Skeletal muscle tissue (tissue), 4 donors: ENCODE results near the gene SEC14L5. TPM values are rescaled to one million over a fixed set of nuclear protein-coding genes. Genes with fewer than 3 reads are reported as not detected.

Experiments used
- H3K27ac ChIP-seq: one replicate; pipeline ENCODE4 v1.7.0; 2013; ENCODE audit warnings: mild to moderate bottlenecking, low read depth, low read length, inconsistent platforms
- H3K27me3 ChIP-seq, 3 donors: one replicate each; pipeline ENCODE4 v1.7.0; 2013; ENCODE audit warnings: low read length in 3 of 3; ENCODE audit not compliant: control insufficient read depth in 3 of 3, insufficient read depth in 3 of 3
- H3K36me3 ChIP-seq, 3 donors: one replicate each; pipeline ENCODE4 v1.7.0; 2013; ENCODE audit warnings: low read length in 3 of 3; ENCODE audit not compliant: control insufficient read depth in 3 of 3, insufficient read depth in 3 of 3
- H3K4me1 ChIP-seq, 3 donors: one replicate each; pipeline ENCODE4 v1.7.0; 2013; ENCODE audit warnings: low read length in 3 of 3, mild to moderate bottlenecking in 3 of 3; ENCODE audit not compliant: control insufficient read depth in 3 of 3, insufficient read depth in 3 of 3
- H3K4me3 ChIP-seq, 3 donors: one replicate each; pipeline ENCODE4 v1.7.0; 2013; ENCODE audit warnings: low read length in 3 of 3
- H3K9ac ChIP-seq, 3 donors: one replicate each; pipeline ENCODE4 v1.7.0; 2013; ENCODE audit warnings: low read length in 3 of 3, mild to moderate bottlenecking in 3 of 3, moderate library complexity in 2 of 3, low read depth in 1 of 3
- H3K9me3 ChIP-seq, 3 donors: one replicate each; pipeline ENCODE4 v1.7.0; 2013; ENCODE audit warnings: low read length in 3 of 3; ENCODE audit not compliant: control insufficient read depth in 3 of 3
- total RNA-seq: library from RNA; depleted of rRNA; stranded (reverse); fragments of >200 nt; gene quantifications from one replicate; pipeline ENCODE4 v1.2.3, GENCODE V29; 2014
- donor health status: Osteomylitis.

Gene SEC14L5
- total RNA-seq, 1 donor from 2014 or later, result 1.0 TPM

DNA sequence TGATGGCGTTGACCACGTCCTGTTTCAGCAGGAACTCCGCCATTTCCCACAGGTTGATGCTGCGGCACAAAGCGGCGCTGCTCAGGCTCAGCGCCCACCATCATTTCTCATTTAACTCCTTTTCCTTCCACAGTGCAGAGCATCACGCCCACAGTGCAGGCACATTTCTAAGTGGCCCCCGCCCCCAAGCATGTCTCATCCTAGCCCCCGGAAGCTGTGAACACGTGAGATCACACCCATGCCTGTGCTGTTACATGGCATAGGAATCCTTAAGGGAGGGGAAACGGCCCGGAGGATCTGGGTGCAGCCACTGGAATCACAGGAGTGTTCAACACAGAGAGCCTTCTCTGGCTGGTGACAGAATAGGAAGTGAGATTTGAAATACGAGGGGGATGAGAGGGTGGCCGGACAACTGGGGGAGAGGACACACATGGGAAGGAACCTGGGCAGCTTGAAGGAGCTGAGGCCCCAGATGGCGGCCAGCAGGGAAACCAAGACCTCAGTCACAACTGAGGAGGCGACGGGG is 70.9 kb downstream of the SEC14L5 start:
- Histone ChIP-seq H3K4me3 (no peak overlapping the region), H3K27me3 (no peaks in the 10 kb centered on the region), H3K36me3 (peaks cover 12 to 18% (median 12%) of the 10 kb centered on the region in 3 donors), H3K27ac (no peak overlapping the region), H3K9ac (no peak overlapping the region), H3K9me3 (no peaks in the 10 kb centered on the region), H3K4me1 (peaks cover 8 to 25% (median 19%) of the 10 kb centered on the region in 3 donors)

DNA sequence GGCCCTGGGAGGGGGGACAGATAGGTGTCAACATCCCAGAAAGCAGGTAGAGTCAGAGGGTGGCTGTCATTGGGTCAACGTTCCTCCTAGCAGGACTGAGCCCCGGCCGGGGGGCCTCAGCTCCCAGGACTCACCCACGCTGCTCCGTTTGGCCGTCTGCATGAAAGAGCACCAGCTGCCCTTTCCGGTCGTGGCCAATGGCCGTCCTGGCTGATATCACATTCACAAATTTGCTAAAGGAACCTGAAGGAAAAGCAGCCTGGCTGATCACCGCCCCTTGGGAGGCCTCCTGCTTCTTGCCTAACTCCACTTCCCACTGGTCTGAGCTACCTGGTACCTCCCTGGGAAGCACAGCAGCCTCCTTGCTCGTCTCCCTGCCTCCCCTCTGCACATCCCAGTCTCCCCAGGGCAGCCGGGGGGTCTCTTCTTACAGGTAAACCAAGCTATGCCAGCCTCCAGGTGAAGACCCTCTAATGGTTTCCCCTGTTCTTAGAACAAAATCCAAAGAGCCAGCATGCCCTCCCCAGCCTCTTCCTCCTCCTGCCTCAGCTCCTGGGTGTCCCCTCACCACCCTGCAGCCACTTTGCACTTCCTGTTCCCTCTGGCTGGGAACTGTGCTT is 72.2 kb downstream of the SEC14L5 start:
- Histone ChIP-seq H3K27ac (no peak overlapping the region), H3K27me3 (no peaks in the 10 kb centered on the region), H3K36me3 (peaks cover 12 to 18% (median 12%) of the 10 kb centered on the region in 3 donors), H3K9ac (no peak overlapping the region), H3K4me1 (peaks cover 13 to 22% (median 13%) of the 10 kb centered on the region in 3 donors), H3K4me3 (no peak overlapping the region), H3K9me3 (no peaks in the 10 kb centered on the region)

DNA sequence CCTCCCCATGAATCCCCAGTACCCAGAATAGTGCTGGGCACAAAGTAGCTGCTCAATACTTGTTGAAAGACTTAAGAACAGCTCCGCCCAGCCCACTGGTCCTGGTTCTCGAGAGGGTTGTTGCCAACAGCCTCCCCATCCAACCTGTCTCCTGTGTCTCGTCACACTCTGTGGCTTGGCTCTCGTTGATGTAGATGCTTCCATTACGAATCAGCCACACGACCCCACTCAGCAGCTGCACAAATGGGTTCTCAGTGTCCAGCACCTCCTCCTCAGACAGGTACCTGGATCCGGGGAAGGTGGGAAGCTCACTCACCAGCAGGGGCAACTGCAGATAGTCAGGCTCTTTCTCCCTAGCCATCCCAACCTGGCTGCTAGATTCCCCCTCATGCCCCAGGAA is 73.5 kb downstream of the SEC14L5 start:
- Histone ChIP-seq H3K27me3 (no peaks in the 10 kb centered on the region), H3K9me3 (no peaks in the 10 kb centered on the region), H3K9ac (no peak overlapping the region), H3K4me3 (no peak overlapping the region), H3K4me1 (peaks cover 13 to 22% (median 13%) of the 10 kb centered on the region in 3 donors), H3K27ac (no peak overlapping the region), H3K36me3 (peaks cover 12 to 18% (median 12%) of the 10 kb centered on the region in 3 donors)

DNA sequence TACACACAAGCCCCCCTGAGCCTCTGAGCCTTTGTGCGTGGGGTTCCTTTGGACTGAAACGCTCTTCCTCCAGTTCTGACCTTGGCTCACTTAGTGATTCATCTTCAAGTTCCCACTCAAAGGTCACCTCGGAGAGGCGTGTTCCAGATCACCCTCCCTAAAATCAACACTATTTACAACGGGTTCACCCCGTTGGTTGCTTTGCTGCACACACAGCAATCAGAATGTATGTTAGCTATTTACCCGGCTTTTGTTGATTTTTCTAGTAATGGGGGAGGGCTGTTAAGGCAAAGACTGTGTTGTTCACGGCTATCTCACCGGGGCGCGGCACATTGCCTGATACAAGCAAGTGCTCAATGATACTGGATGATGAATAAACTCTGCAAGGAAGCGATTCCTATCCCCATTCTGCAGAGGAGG is 74.6 kb downstream of the SEC14L5 start:
- H3K4me3 ChIP-seq, result peak overlapping the region; percentile 72 to 93 (median 90)
- H3K9me3 ChIP-seq, result no peaks in the 10 kb centered on the region
- peaks cover 13 to 22% (median 13%) of the 10 kb centered on the region in 3 donors for H3K4me1 ChIP-seq
- no peaks in the 10 kb centered on the region for H3K27me3 ChIP-seq
- H3K36me3 ChIP-seq, result peaks cover 10 to 15% (median 12%) of the 10 kb centered on the region in 3 donors
- H3K27ac ChIP-seq, result no peak overlapping the region
- peak overlapping the region; percentile 37 to 85 (median 72) for H3K9ac ChIP-seq

DNA sequence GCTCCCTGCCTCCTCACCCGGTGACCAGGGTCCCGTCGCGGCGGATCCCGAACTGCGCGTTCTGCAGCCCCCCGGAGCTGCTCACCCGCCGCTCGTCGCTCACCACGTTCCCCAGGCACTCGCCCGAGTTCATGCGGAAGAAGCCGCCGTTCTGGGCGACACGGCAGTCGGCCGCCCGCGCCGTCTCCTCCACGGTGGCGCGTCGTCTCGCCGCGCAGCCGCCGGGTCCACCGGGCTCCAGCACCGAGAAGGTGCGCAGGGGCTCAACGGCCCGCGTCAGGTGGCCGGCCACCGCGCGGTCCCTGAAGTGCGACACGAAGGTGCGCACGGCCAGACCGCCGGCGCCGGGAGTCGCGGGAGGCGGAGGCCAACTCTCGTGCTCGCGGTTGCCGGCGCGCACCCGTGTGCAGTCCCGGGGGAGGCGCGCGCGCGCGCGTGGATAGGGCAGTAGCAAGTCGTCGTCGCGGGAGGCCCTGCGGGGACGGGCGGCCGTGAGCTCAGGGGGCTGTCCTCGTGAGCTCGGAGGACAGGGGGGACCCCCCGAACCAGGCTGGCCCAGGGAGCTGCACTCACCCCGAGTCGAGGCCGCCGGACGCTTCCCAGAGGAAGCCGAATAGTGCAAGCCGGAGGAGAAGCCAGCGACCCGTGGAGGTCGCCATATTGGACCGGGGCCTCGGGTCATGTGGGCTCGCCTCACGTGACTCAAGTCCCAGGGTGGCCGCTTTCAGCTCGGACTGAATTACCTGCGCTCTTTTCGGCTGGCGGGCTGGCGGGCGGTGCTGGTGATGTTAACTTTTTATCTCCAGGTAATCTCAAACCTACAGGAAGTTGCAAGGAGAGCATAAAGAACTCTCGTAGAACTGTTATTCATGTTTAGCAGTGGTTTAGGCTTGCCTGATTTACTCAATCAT is 75.4 kb downstream of the SEC14L5 start, which contains the start of gene NAGPA:
TSS of gene NAGPA (minus strand) at position 680 of the 911 bp plus-strand sequence. CDS start at position 659, 21 bp downstream.
- Histone ChIP-seq H3K27me3 (no peaks in the 10 kb centered on the region), H3K4me1 (peaks cover 13 to 22% (median 13%) of the 10 kb centered on the region in 3 donors), H3K9ac (peak within 1 kb of the TSS; percentile 37 to 85 (median 72)), H3K9me3 (no peaks in the 10 kb centered on the region), H3K36me3 (peaks cover 7 to 12% (median 11%) of the 10 kb centered on the region in 3 donors), H3K4me3 (peak within 1 kb of the TSS; percentile 72 to 93 (median 90)), H3K27ac (peak within 1 kb of the TSS; percentile 62)

DNA sequence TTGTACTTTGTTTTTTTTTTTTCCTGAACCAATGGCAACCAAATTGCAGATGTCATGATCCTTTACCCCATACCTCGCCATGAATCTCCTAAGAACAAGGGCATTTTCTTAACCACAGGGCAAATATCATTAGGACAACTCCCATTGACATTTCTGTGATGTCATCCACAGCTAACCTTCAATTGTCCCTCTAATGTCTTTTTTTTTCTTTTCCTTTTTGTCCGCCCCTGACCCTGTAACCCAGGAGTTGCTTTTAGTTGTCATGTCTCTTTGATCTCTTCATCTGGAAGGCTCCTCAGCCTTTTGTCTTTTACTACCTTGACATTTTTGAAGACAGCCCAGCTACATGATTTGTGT is 76.0 kb downstream of the SEC14L5 start:
- peaks cover 13 to 22% (median 13%) of the 10 kb centered on the region in 3 donors for H3K4me1 ChIP-seq
- H3K9ac ChIP-seq, result peak overlapping the region; percentile 37 to 85 (median 72)
- no peaks in the 10 kb centered on the region for H3K9me3 ChIP-seq
- H3K4me3 ChIP-seq, result peak overlapping the region; percentile 72 to 93 (median 90)
- H3K36me3 ChIP-seq, result peaks cover 5 to 8% (median 7%) of the 10 kb centered on the region in 3 donors
- H3K27me3 ChIP-seq, result no peaks in the 10 kb centered on the region
- H3K27ac ChIP-seq, result peak overlapping the region; percentile 62

DNA sequence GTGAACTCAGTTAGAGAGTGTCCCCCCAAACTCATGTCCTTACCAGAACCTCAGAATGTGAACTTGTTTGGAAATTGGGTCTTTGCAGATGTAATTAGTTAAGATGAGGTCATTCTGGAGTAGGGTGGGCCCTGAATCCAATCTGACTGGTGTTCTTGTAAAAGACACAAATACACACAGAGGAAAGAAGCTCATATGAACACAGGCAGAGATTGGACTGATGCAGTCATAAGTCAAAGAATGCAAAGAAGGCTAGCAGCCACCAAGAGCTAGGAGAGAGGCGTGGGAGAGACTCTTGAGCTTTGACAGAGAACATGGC is 77.7 kb downstream of the SEC14L5 start:
- no peak overlapping the region for H3K9ac ChIP-seq
- H3K27ac ChIP-seq, result no peak overlapping the region
- peaks cover 0 to 8% (median 5%) of the 10 kb centered on the region in 3 donors for H3K36me3 ChIP-seq
- H3K27me3 ChIP-seq, result no peaks in the 10 kb centered on the region
- no peaks in the 10 kb centered on the region for H3K9me3 ChIP-seq
- peaks cover 13 to 22% (median 13%) of the 10 kb centered on the region in 3 donors for H3K4me1 ChIP-seq
- H3K4me3 ChIP-seq, result no peak overlapping the region

DNA sequence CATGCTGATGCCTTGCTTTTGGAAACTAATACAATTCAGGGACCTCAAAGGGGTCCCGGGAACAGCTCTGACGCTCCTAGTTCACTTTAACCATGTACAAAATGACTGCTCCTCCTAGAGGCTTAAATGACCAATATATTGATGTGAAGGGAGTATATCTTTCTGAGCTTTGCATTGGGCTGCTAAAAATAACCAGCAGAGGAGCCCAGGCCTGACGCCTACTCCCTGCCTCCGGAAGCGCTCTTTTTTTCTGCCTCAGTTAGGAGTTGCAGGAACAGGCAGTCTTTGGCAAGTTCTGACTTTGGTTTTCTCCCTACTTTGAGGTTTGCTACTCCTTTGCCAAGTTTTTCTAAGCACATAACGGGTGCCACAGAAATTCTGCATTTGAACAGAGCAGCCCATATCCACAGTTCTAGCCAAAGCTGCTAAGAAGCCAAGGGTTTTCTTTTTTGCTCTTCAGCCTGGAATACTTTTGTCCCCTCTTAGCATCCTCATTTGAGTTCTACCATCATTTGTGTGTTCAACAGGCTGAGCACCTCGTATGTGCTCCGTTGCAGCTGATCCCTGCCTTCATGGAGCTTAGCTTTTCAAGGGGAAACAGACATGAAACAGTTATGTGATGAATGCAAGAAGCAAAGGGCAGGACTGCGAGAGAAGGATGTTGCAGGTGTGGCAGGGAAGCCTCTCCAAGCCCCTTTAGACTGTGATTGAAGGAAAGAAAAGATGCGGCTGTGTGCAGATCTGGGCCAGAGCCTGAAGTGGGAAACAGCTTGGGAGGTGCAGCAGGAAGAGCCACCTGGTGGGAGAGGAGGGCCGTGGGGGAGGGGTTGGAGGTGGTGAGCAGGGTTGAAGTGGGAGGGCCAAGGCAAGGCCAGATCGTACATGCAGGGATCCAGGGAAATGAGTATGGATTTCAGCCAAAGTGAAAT is 78.4 kb downstream of the SEC14L5 start:
- H3K9me3 ChIP-seq, result no peaks in the 10 kb centered on the region
- peaks cover 0 to under 1% (median 0%) of the 10 kb centered on the region in 3 donors for H3K27me3 ChIP-seq
- H3K4me3 ChIP-seq, result no peak overlapping the region
- no peak overlapping the region for H3K9ac ChIP-seq
- peaks cover 0 to 5% (median 2%) of the 10 kb centered on the region in 3 donors for H3K36me3 ChIP-seq
- peaks cover 13 to 22% (median 13%) of the 10 kb centered on the region in 3 donors for H3K4me1 ChIP-seq
- no peak overlapping the region for H3K27ac ChIP-seq

DNA sequence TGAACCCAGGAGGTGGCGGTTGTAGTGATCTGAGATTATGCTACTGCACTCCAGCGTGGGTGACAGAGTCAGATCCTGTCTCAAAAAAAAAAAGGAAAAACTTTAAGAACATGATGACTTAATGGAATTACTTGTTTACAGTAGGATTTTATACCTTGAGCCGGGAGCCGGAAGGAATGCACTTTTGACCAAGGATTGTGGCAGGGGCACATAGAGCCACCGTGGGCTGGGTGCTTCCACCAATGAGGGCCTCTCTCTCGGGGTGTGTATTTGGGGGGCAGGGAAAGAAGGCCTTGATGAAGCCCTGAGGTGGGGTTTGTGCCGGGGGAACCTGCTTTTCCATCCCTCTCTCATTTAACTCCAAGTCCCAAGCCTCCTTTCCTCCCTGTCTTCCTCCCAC is 82.3 kb downstream of the SEC14L5 start:
- Histone ChIP-seq H3K4me3 (no peak overlapping the region), H3K4me1 (no peaks in the 10 kb centered on the region), H3K27ac (no peak overlapping the region), H3K9ac (no peak overlapping the region), H3K27me3 (peaks cover 0 to 6% (median 0%) of the 10 kb centered on the region in 3 donors), H3K9me3 (no peaks in the 10 kb centered on the region), H3K36me3 (no peaks in the 10 kb centered on the region)
